ENCODE results near the gene SLC39A8.
"Not testable (repeated sequence)": the region's sequence is repeated elsewhere in the genome, so short reads cannot be mapped to it uniquely, and the experiment has no call there.

SLC39A8 gene

GRCh38 chr4:102288497-102288896, 56.8 kb downstream of the SLC39A8 start:
- no peaks in the 10 kb centered on the region for H3K27me3 ChIP-seq (ENCODE audit: insufficient read depth, poor library complexity, severe bottlenecking)
- no peak for TF ChIP-seq SPI1 (IDR thresholded peaks at IDR 0.05; ENCODE audit: borderline replicate concordance, low read depth)
- TF ChIP-seq GABPA (IDR thresholded peaks at IDR 0.05; ENCODE audit: low read depth) = no peak
- TF ChIP-seq CTCF (IDR thresholded peaks at IDR 0.05; ENCODE audit: insufficient read depth, low read length) = no peak
- TF ChIP-seq REST (IDR thresholded peaks at IDR 0.05; ENCODE audit: insufficient replicate concordance, low read depth) = no peak
- TF ChIP-seq POLR2AphosphoS5 (IDR thresholded peaks at IDR 0.05; ENCODE audit: low read depth) = no peak
- no peak overlapping the region for H3K27ac ChIP-seq (replicated peaks)
- no peak for DNase-seq (ENCODE audit: low read depth in 1 of 2, low spot score in 1 of 2)
- no peak overlapping the region for H3K4me3 ChIP-seq (replicated peaks; ENCODE audit: insufficient read depth, low read length)

DNA sequence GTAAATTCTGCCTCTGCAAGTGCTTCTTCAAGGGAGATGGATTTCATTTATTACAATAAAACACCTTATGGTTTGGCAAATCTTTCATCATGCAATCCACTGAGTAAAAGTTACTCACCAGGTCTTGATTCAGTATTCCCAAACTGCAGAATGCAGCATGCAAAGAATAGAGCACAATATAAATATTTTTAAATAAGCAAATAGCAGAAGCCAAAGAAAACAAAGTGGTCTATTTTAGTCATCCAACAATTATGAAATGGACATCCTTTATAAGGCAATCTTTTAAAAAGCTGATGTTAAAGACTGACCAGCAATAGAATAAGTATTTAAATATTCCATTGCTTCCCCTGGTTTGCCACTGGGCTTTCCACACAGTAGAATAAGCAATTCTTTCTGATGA, 59.5 kb downstream of the SLC39A8 start:
- DNase-seq (ENCODE audit: low read depth in 1 of 2, low spot score in 1 of 2) = no peak
- H3K4me3 ChIP-seq (replicated peaks; ENCODE audit: insufficient read depth, low read length) = no peak overlapping the region
- TF ChIP-seq GABPA (IDR thresholded peaks at IDR 0.05; ENCODE audit: low read depth) = no peak
- no peak for TF ChIP-seq CTCF (IDR thresholded peaks at IDR 0.05; ENCODE audit: insufficient read depth, low read length)
- no peak for TF ChIP-seq POLR2AphosphoS5 (IDR thresholded peaks at IDR 0.05; ENCODE audit: low read depth)
- no peak for TF ChIP-seq REST (IDR thresholded peaks at IDR 0.05; ENCODE audit: insufficient replicate concordance, low read depth)
- TF ChIP-seq SPI1 (IDR thresholded peaks at IDR 0.05; ENCODE audit: borderline replicate concordance, low read depth) = no peak
- H3K27ac ChIP-seq (replicated peaks) = no peak overlapping the region
- no peaks in the 10 kb centered on the region for H3K27me3 ChIP-seq (ENCODE audit: insufficient read depth, poor library complexity, severe bottlenecking)

GRCh38 chr4:102281171-102281839, 64.0 kb downstream of the SLC39A8 start:
- Histone ChIP-seq H3K4me3 (replicated peaks; ENCODE audit: insufficient read depth, low read length) (no peak overlapping the region), H3K27me3 (ENCODE audit: insufficient read depth, poor library complexity, severe bottlenecking) (no peaks in the 10 kb centered on the region), H3K27ac (replicated peaks) (no peak overlapping the region)
- DNase-seq (ENCODE audit: low read depth in 1 of 2, low spot score in 1 of 2) = no peak
- TF ChIP-seq GABPA (IDR thresholded peaks at IDR 0.05; ENCODE audit: low read depth) = no peak
- no peak for TF ChIP-seq SPI1 (IDR thresholded peaks at IDR 0.05; ENCODE audit: borderline replicate concordance, low read depth)
- TF ChIP-seq CTCF (IDR thresholded peaks at IDR 0.05; ENCODE audit: insufficient read depth, low read length) = no peak
- no peak for TF ChIP-seq POLR2AphosphoS5 (IDR thresholded peaks at IDR 0.05; ENCODE audit: low read depth)
- TF ChIP-seq REST (IDR thresholded peaks at IDR 0.05; ENCODE audit: insufficient replicate concordance, low read depth) = no peak

- H3K27ac ChIP-seq (replicated peaks); H3K4me3 ChIP-seq (replicated peaks; ENCODE audit: insufficient read depth, low read length); DNase-seq (ENCODE audit: low read depth in 1 of 2, low spot score in 1 of 2); H3K27me3 ChIP-seq (ENCODE audit: insufficient read depth, poor library complexity, severe bottlenecking): not testable (repeated sequence)
Observed at GRCh38 chr4:102273317-102273716, 72.0 kb downstream of the SLC39A8 start.

Measured in HL-60 (cell line).